Liver (tissue), 3 donors: ENCODE measurements around the gene CCDC66.

Experiments
- CTCF ChIP-seq: fragments of 150-350 bp; IDR thresholded peaks from 2 replicates; pipeline ENCODE4 v1.5.1; 2017; ENCODE audit warnings: improper control_type of control experiment, low read depth, low read length; ENCODE audit not compliant: missing input control
- FOXA1 ChIP-seq: IDR thresholded peaks from 2 replicates; pipeline ENCODE4 v1.6.1; 2016; ENCODE audit warnings: antibody characterized with exemption
- FOXA2 ChIP-seq: IDR thresholded peaks from 2 replicates; pipeline ENCODE4 v1.6.1; 2016; ENCODE audit warnings: antibody characterized with exemption
- GABPA ChIP-seq, 2 donors: IDR thresholded peaks in 1 of 2; conservative IDR thresholded peaks in 1 of 2; 2 replicates each; pipeline ENCODE4 v1.6.1; 2016; ENCODE audit warnings: antibody characterized with exemption in 2 of 2, mild to moderate bottlenecking in 1 of 2, moderate library complexity in 1 of 2
- HNF4A ChIP-seq, 2 donors: conservative IDR thresholded peaks; 2 replicates each; pipeline ENCODE4 v1.6.1; 2016; ENCODE audit warnings: antibody characterized with exemption in 2 of 2, mild to moderate bottlenecking in 2 of 2
- HNF4G ChIP-seq: IDR thresholded peaks from 2 replicates; pipeline ENCODE4 v1.6.1; 2016; ENCODE audit warnings: antibody characterized with exemption
- JUND ChIP-seq, 2 donors: IDR thresholded peaks; 2 replicates each; pipeline ENCODE4 v1.6.1; 2016; ENCODE audit warnings: antibody characterized with exemption in 2 of 2
- RAD21 ChIP-seq, 2 donors: IDR thresholded peaks; 2 replicates each; pipeline ENCODE4 v1.6.1; 2016; ENCODE audit warnings: antibody characterized with exemption in 2 of 2, mild to moderate bottlenecking in 2 of 2
- SP1 ChIP-seq: IDR thresholded peaks from 2 replicates; pipeline ENCODE4 v1.6.1; 2018; ENCODE audit warnings: antibody characterized with exemption, mild to moderate bottlenecking
- TAF1 ChIP-seq: conservative IDR thresholded peaks from 2 replicates; pipeline ENCODE4 v1.6.1; 2016; ENCODE audit warnings: antibody characterized with exemption, mild to moderate bottlenecking
- ZBTB33 ChIP-seq: IDR thresholded peaks from 2 replicates; pipeline ENCODE4 v1.6.1; 2016; ENCODE audit warnings: antibody characterized with exemption
- TF ChIP-seq, protein P1 (sequence below): IDR thresholded peaks from 2 replicates; pipeline ENCODE4 v1.6.1; 2016; ENCODE audit warnings: antibody characterized with exemption
- TF ChIP-seq, protein P2 (sequence below): IDR thresholded peaks from 2 replicates; pipeline ENCODE4 v1.6.1; 2016; ENCODE audit warnings: antibody characterized with exemption
- TF ChIP-seq, protein P3 (sequence below): IDR thresholded peaks from 2 replicates; pipeline ENCODE4 v1.6.1; 2016; ENCODE audit warnings: antibody characterized with exemption, mild to moderate bottlenecking
- donor health status: healthy.
- donor health status: healthy.

DNA sequence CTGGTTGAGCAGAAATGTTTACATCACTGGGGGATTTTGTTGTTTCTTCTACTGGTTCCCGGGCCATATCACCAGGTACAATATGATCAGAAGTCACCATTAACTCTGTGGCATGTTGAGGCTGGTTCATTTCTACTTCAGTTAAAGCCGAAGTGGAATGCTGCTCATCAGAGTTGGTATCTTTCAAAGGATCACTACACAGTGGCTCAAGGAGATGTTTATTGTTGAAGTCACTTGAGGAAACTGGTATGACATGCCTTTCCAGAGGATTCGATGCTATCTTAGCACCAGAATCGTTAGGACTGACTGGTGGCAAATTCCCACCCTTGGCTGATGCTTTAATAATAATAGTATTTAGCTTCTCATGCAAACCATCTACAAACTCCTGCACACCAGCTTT, 76.2 kb downstream of the CCDC66 start:
- TF ChIP-seq CTCF: no peak
- TF ChIP-seq SP1: no peak
- TF ChIP-seq GABPA (IDR thresholded peaks at IDR 0.05 in 1 of 2, conservative IDR thresholded peaks at IDR 0.05 in 1 of 2): no peak
- TF ChIP-seq, protein P1, sequence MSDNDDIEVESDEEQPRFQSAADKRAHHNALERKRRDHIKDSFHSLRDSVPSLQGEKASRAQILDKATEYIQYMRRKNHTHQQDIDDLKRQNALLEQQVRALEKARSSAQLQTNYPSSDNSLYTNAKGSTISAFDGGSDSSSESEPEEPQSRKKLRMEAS: no peak
- TF ChIP-seq, protein P2, sequence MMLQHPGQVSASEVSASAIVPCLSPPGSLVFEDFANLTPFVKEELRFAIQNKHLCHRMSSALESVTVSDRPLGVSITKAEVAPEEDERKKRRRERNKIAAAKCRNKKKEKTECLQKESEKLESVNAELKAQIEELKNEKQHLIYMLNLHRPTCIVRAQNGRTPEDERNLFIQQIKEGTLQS: no peak
- no peak for TF ChIP-seq RAD21 (IDR thresholded peaks at IDR 0.05)
- no peak for TF ChIP-seq ZBTB33
- TF ChIP-seq FOXA1: no peak
- TF ChIP-seq HNF4A (conservative IDR thresholded peaks at IDR 0.05): no peak
- no peak for TF ChIP-seq HNF4G
- no peak for TF ChIP-seq FOXA2
- TF ChIP-seq, protein P3, sequence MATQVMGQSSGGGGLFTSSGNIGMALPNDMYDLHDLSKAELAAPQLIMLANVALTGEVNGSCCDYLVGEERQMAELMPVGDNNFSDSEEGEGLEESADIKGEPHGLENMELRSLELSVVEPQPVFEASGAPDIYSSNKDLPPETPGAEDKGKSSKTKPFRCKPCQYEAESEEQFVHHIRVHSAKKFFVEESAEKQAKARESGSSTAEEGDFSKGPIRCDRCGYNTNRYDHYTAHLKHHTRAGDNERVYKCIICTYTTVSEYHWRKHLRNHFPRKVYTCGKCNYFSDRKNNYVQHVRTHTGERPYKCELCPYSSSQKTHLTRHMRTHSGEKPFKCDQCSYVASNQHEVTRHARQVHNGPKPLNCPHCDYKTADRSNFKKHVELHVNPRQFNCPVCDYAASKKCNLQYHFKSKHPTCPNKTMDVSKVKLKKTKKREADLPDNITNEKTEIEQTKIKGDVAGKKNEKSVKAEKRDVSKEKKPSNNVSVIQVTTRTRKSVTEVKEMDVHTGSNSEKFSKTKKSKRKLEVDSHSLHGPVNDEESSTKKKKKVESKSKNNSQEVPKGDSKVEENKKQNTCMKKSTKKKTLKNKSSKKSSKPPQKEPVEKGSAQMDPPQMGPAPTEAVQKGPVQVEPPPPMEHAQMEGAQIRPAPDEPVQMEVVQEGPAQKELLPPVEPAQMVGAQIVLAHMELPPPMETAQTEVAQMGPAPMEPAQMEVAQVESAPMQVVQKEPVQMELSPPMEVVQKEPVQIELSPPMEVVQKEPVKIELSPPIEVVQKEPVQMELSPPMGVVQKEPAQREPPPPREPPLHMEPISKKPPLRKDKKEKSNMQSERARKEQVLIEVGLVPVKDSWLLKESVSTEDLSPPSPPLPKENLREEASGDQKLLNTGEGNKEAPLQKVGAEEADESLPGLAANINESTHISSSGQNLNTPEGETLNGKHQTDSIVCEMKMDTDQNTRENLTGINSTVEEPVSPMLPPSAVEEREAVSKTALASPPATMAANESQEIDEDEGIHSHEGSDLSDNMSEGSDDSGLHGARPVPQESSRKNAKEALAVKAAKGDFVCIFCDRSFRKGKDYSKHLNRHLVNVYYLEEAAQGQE: no peak
- TF ChIP-seq TAF1: no peak
- TF ChIP-seq JUND (IDR thresholded peaks at IDR 0.05): no peak
